ENCODE measurements around the gene OLFML1.

- TF ChIP-seq POLR2A (IDR thresholded peaks at IDR 0.05; ENCODE audit: low read depth, low read length) (no peak), TAF1 (IDR thresholded peaks at IDR 0.05; ENCODE audit: low read depth, low read length) (no peak), SPI1 (IDR thresholded peaks at IDR 0.05; ENCODE audit: low read depth, low read length) (no peak), POLR2AphosphoS5 (IDR thresholded peaks at IDR 0.05; ENCODE audit: low read depth, low read length) (no peak)
These were observed 8.9 kb downstream of the OLFML1 start for GRCh38 chr11:7494086-7494745.
